PC-3 (cell line): ENCODE measurements around the gene PI3. TPM values are rescaled to one million over a fixed set of nuclear protein-coding genes. Genes with fewer than 3 reads are reported as not detected.

ENCODE experiments used
- ATAC-seq: fragments of 200-7000 bp; cut with Tn5 transposase; 2 replicates; pipeline ENCODE4 v1.9.1; 2020; ENCODE audit warnings: mild to moderate bottlenecking, moderate library complexity
- BruUV-seq: library from RNA; stranded (reverse); fragments of 400-500 nt; replicated peaks from 2 replicates; lab custom pipeline; 2021; lab: Mats Ljungman, UMichigan
- CTCF ChIA-PET: fragments of 300-600 bp; sonication (Branson Sonifier 250); formaldehyde crosslinking; loops from one replicate; lab custom pipeline; 2022; ENCODE audit warnings: antibody characterized with exemption; lab: Charles Lee
- POLR2A ChIA-PET: fragments of 300-600 bp; sonication (Branson Sonifier 250); formaldehyde crosslinking; loops from one replicate; lab custom pipeline; 2022; ENCODE audit warnings: antibody characterized with exemption; ENCODE audit not compliant: unreplicated experiment; lab: Charles Lee
- DNase-seq: peaks from one replicate; pipeline ENCODE4 v3.0.0-alpha.2; 2015
- H2AFZ ChIP-seq: fragments of 300-600 bp; sonication (generic); 2 replicates; pipeline ENCODE4 v1.6.0; 2016; ENCODE audit warnings: antibody characterized with exemption, low read length
- H3F3A ChIP-seq: fragments of 300-600 bp; sonication (generic); one replicate; pipeline ENCODE4 v1.6.0; 2017; ENCODE audit warnings: antibody characterized with exemption, low read length, control low read depth, mild to moderate bottlenecking; ENCODE audit not compliant: unreplicated experiment
- H3K27ac ChIP-seq: fragments of 300-600 bp; sonication (generic); 2 replicates; pipeline ENCODE4 v1.5.1; 2016; ENCODE audit warnings: mild to moderate bottlenecking, low read length
- H3K27me3 ChIP-seq: fragments of 300-600 bp; sonication (generic); 2 replicates; pipeline ENCODE4 v1.6.1; 2016; ENCODE audit warnings: low read length, mixed read lengths
- H3K36me3 ChIP-seq: fragments of 300-600 bp; sonication (generic); 2 replicates; pipeline ENCODE4 v1.6.1; 2016; ENCODE audit warnings: low read depth, mixed run types, low read length, mixed read lengths
- H3K4me1 ChIP-seq: fragments of 300-600 bp; sonication (generic); 2 replicates; pipeline ENCODE4 v1.5.1; 2016; ENCODE audit warnings: low read length; ENCODE audit not compliant: insufficient read depth
- H3K4me2 ChIP-seq: fragments of 300-600 bp; sonication (generic); 2 replicates; pipeline ENCODE4 v1.6.0; 2016; ENCODE audit warnings: low read length
- H3K4me3 ChIP-seq: fragments of 300-600 bp; sonication (generic); 2 replicates; pipeline ENCODE4 v1.5.1; 2016; ENCODE audit warnings: mild to moderate bottlenecking, low read length, mixed read lengths
- H3K79me2 ChIP-seq: fragments of 300-600 bp; sonication (generic); 2 replicates; pipeline ENCODE4 v1.6.1; 2017; ENCODE audit warnings: low read length, mixed read lengths
- H3K9ac ChIP-seq: fragments of 300-600 bp; sonication (generic); 2 replicates; pipeline ENCODE4 v1.6.0; 2016; ENCODE audit warnings: mild to moderate bottlenecking, low read length
- H3K9me2 ChIP-seq: fragments of 300-600 bp; sonication (generic); replicated peaks from 2 replicates; pipeline ENCODE4 v1.6.1; 2016; ENCODE audit warnings: mixed run types, low read length, mixed read lengths
- H3K9me3 ChIP-seq: fragments of 300-600 bp; sonication (generic); 2 replicates; pipeline ENCODE4 v1.6.1; 2016; ENCODE audit warnings: low read length, mixed read lengths
- H4K20me1 ChIP-seq: fragments of 300-600 bp; sonication (generic); 2 replicates; pipeline ENCODE4 v1.6.1; 2016; ENCODE audit warnings: low read length, mixed read lengths
- CTCF ChIP-seq: fragments of 300-600 bp; sonication (generic); conservative IDR thresholded peaks from 2 replicates; pipeline ENCODE4 v1.5.1; 2017; ENCODE audit warnings: antibody characterized with exemption, low read depth, mild to moderate bottlenecking, low read length
- EZH2 ChIP-seq: fragments of 300-600 bp; sonication (generic); IDR thresholded peaks from one replicate; pipeline ENCODE4 v1.6.1; 2017; ENCODE audit warnings: antibody characterized with exemption, mild to moderate bottlenecking, low read length; ENCODE audit not compliant: unreplicated experiment
- EZH2phosphoT487 ChIP-seq: fragments of 300-600 bp; sonication (generic); IDR thresholded peaks from 2 replicates; pipeline ENCODE4 v1.6.1; 2018; ENCODE audit warnings: mild to moderate bottlenecking, antibody characterized with exemption, low read length, borderline replicate concordance
- intact Hi-C: fragments of 100-400 bp; cut with micrococcal nuclease; formaldehyde crosslinking; loops from 2 replicates; pipeline ENCODE4 v1.9.0; 2023
- total RNA-seq: library from RNA; depleted of rRNA; stranded (reverse); fragments of >200 nt; gene quantifications from 2 replicates; pipeline ENCODE4 v1.2.3, GENCODE V29; 2014

Gene PI3
- total RNA-seq, 1 experiment from 2014 or later: 188 TPM

GRCh38 chr20:45140836-45141235, 33.9 kb upstream of the PI3 start:
- DNase-seq (no peak), ATAC-seq (no peak)
- Histone ChIP-seq H3K79me2 (no peaks in the 10 kb centered on the region), H3K27ac (no peak overlapping the region), H3K4me3 (no peak overlapping the region), H3K9ac (no peak overlapping the region), H4K20me1 (no peaks in the 10 kb centered on the region), H3K9me3 (no peaks in the 10 kb centered on the region), H3F3A (no peaks in the 10 kb centered on the region), H3K4me1 (peaks cover 19% of the 10 kb centered on the region), H2AFZ (no peak overlapping the region), H3K4me2 (no peak overlapping the region), H3K9me2 (no peaks in the 10 kb centered on the region), H3K27me3 (no peaks in the 10 kb centered on the region), H3K36me3 (no peaks in the 10 kb centered on the region)
- CTCF ChIA-PET: no interaction called here
- TF ChIP-seq EZH2: no peak
- TF ChIP-seq CTCF: no peak
- TF ChIP-seq EZH2phosphoT487: no peak
- POLR2A ChIA-PET: no interaction called here
- BruUV-seq: no TSS peak
- intact Hi-C loops: no loop called here

- Histone ChIP-seq H3K4me1 (no peaks in the 10 kb centered on the region), H3K9me2 (no peaks in the 10 kb centered on the region), H2AFZ (no peak overlapping the region), H3K4me2 (no peak overlapping the region), H4K20me1 (no peaks in the 10 kb centered on the region), H3K27ac (no peak overlapping the region), H3F3A (no peaks in the 10 kb centered on the region), H3K36me3 (no peaks in the 10 kb centered on the region), H3K27me3 (no peaks in the 10 kb centered on the region), H3K9me3 (no peaks in the 10 kb centered on the region), H3K79me2 (no peaks in the 10 kb centered on the region), H3K9ac (no peak overlapping the region), H3K4me3 (no peak overlapping the region)
- DNase-seq (no peak), ATAC-seq (no peak)
- BruUV-seq: no TSS peak
- ChIA-PET CTCF (no interaction called here), POLR2A (no interaction called here)
- intact Hi-C loops: no loop called here
- TF ChIP-seq EZH2phosphoT487 (no peak), CTCF (no peak), EZH2 (no peak)
Observed at GRCh38 chr20:45149062-45149461, 25.6 kb upstream of the PI3 start.

- Histone ChIP-seq H3K4me3 (no peak overlapping the region), H3K27me3 (no peaks in the 10 kb centered on the region), H3K9me2 (no peaks in the 10 kb centered on the region), H3K4me1 (peaks cover 3% of the 10 kb centered on the region), H4K20me1 (no peaks in the 10 kb centered on the region), H2AFZ (no peak overlapping the region), H3K9ac (no peak overlapping the region), H3K27ac (no peak overlapping the region), H3K36me3 (no peaks in the 10 kb centered on the region), H3K9me3 (no peaks in the 10 kb centered on the region), H3K4me2 (no peak overlapping the region), H3K79me2 (no peaks in the 10 kb centered on the region), H3F3A (no peaks in the 10 kb centered on the region)
- CTCF ChIA-PET: no interaction called here
- no TSS peak for BruUV-seq
- ATAC-seq (no peak), DNase-seq (no peak)
- TF ChIP-seq EZH2phosphoT487 (no peak), EZH2 (no peak), CTCF (no peak)
- POLR2A ChIA-PET: no interaction called here
- intact Hi-C loops: no loop called here
Observed at GRCh38 chr20:45152405-45152804, 22.3 kb upstream of the PI3 start.
